Neuronal stem cell (in vitro differentiated cells): ENCODE results near the gene SNAPC2.
A peak's percentile ranks its signal among the peaks of the same experiment; 100 is the strongest.

Source experiments
- DNase-seq: peaks from one replicate; pipeline ENCODE4 v3.0.0-alpha.2; 2013; ENCODE audit warnings: low spot score
- H2AFZ ChIP-seq: one replicate; pipeline ENCODE4 v1.6.1; 2013; ENCODE audit warnings: mild to moderate bottlenecking, low read length, inconsistent platforms
- H2AK5ac ChIP-seq: 2 replicates; pipeline ENCODE4 v1.6.1; 2013; ENCODE audit warnings: low read depth, mild to moderate bottlenecking, inconsistent platforms, low read length, moderate library complexity, mixed read lengths
- H2BK120ac ChIP-seq: 2 replicates; pipeline ENCODE4 v1.6.1; 2013; ENCODE audit warnings: low read depth, mild to moderate bottlenecking, inconsistent platforms, low read length, moderate library complexity, mixed read lengths
- H2BK12ac ChIP-seq: one replicate; pipeline ENCODE4 v1.6.1; 2013; ENCODE audit warnings: low read length, inconsistent platforms
- H2BK15ac ChIP-seq: 2 replicates; pipeline ENCODE4 v1.6.1; 2013; ENCODE audit warnings: mild to moderate bottlenecking, low read length, inconsistent platforms, mixed read lengths
- H2BK5ac ChIP-seq: one replicate; pipeline ENCODE4 v1.6.1; 2013; ENCODE audit warnings: inconsistent platforms, mild to moderate bottlenecking, low read length, moderate library complexity
- H3K14ac ChIP-seq: one replicate; pipeline ENCODE4 v1.6.1; 2013; ENCODE audit warnings: low read length, inconsistent platforms
- H3K18ac ChIP-seq: 2 replicates; pipeline ENCODE4 v1.6.1; 2013; ENCODE audit warnings: low read length, inconsistent platforms
- H3K23ac ChIP-seq: 2 replicates; pipeline ENCODE4 v1.6.1; 2013; ENCODE audit warnings: low read depth, mild to moderate bottlenecking, mixed read lengths, low read length, inconsistent platforms; ENCODE audit not compliant: poor library complexity
- H3K27ac ChIP-seq: replicated peaks from 3 replicates; pipeline ENCODE4 v1.5.1; 2013; ENCODE audit warnings: low read length, inconsistent platforms
- H3K27me3 ChIP-seq, 3 experiments: 2 replicates each; pipeline ENCODE4 v1.6.1; 2013; ENCODE audit warnings: low read length in 3 of 3, mild to moderate bottlenecking in 2 of 3, inconsistent platforms in 1 of 3, low read depth in 1 of 3, mixed read lengths in 1 of 3, moderate library complexity in 1 of 3; ENCODE audit not compliant: control insufficient read depth in 3 of 3, insufficient read depth in 3 of 3
- H3K36me3 ChIP-seq, 2 donors: replicated peaks in 1 of 2; 2 replicates each; pipeline ENCODE4 v1.6.1; 2013; ENCODE audit warnings: low read length in 2 of 2; ENCODE audit not compliant: control insufficient read depth in 2 of 2, insufficient read depth in 2 of 2
- H3K4ac ChIP-seq: 2 replicates; pipeline ENCODE4 v1.6.1; 2013; ENCODE audit warnings: inconsistent platforms, mild to moderate bottlenecking, low read length, moderate library complexity
- H3K4me1 ChIP-seq, 2 donors: 1 replicate in 1 of 2; 2 replicates in 1 of 2; pipeline ENCODE4 v1.6.1; 2013; ENCODE audit warnings: low read length in 2 of 2, low read depth in 1 of 2; ENCODE audit not compliant: control insufficient read depth in 2 of 2, insufficient read depth in 1 of 2
- H3K4me2 ChIP-seq: one replicate; pipeline ENCODE4 v1.6.1; 2013; ENCODE audit warnings: mild to moderate bottlenecking, low read length, inconsistent platforms; ENCODE audit not compliant: insufficient read depth, poor library complexity, severe bottlenecking
- H3K4me3 ChIP-seq, 2 donors: 2 replicates each; pipeline ENCODE4 v1.5.1; 2013; ENCODE audit warnings: low read length in 2 of 2, mild to moderate bottlenecking in 2 of 2, inconsistent platforms in 1 of 2, moderate library complexity in 1 of 2
- H3K79me1 ChIP-seq: one replicate; pipeline ENCODE4 v1.6.1; 2013; ENCODE audit warnings: low read depth, mild to moderate bottlenecking, inconsistent platforms, low read length, moderate library complexity
- H3K9ac ChIP-seq: one replicate; pipeline ENCODE4 v1.6.1; 2013; ENCODE audit warnings: mild to moderate bottlenecking, low read depth, low read length, inconsistent platforms; ENCODE audit not compliant: poor library complexity
- H3K9me3 ChIP-seq, 2 donors: replicated peaks in 1 of 2; 2 replicates each; pipeline versions ENCODE3 to v1.6.1; 2013; ENCODE audit warnings: low read length in 2 of 2, mild to moderate bottlenecking in 2 of 2, inconsistent platforms in 1 of 2, low read depth in 1 of 2, mixed read lengths in 1 of 2, moderate library complexity in 1 of 2; ENCODE audit not compliant: control insufficient read depth in 2 of 2, insufficient read depth in 1 of 2
- H4K8ac ChIP-seq: one replicate; pipeline ENCODE4 v1.6.1; 2013; ENCODE audit warnings: low read depth, mild to moderate bottlenecking, inconsistent platforms, low read length, moderate library complexity
- H4K91ac ChIP-seq: one replicate; pipeline ENCODE4 v1.6.1; 2013; ENCODE audit warnings: low read length, low read depth, mild to moderate bottlenecking, inconsistent platforms; ENCODE audit not compliant: poor library complexity
- WGBS, 2 donors: extraction: QIAGEN DNeasy Blood & Tissue Kit; methylation state at CpG; one replicate each; pipeline ENCODE4 v1.1.7; 2013; ENCODE audit warnings: missing lambda C conversion rate in 2 of 2, mixed read lengths in 1 of 2; ENCODE audit not compliant: insufficient read length in 2 of 2, insufficient replicate concordance in 1 of 2; ENCODE audit errors: extremely low coverage in 2 of 2; 5-methylcytosine and 5-hydroxymethylcytosine counted together

Gene SNAPC2

DNA sequence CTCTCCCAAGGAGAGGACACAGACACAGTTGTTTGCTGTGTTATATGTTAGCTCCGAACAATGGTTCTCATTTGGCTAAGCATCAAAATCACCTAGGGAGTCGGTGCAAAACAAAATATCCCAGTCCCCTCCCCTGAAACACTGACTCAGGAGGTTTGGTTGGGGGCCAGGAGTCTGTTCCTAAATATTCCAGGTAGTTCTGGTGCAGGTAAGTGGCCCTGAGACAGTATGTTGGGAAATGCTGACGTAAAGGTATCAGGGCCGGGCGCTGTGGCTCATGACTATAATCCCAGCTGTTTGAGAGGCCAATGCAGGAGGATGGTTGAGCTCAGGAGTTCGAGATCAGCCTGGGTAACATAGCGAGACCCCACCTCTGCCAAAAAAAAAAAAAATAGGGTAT, 18.8 kb upstream of the SNAPC2 start:
- no peak overlapping the region for H3K18ac ChIP-seq
- peaks cover 13% of the 10 kb centered on the region for H3K79me1 ChIP-seq
- H3K36me3 ChIP-seq, result peaks cover 1 to 12% of the 10 kb centered on the region in 2 donors
- H2BK12ac ChIP-seq, result no peak overlapping the region
- no peaks in the 10 kb centered on the region for H3K9me3 ChIP-seq
- no peak overlapping the region for H3K9ac ChIP-seq
- H3K4me1 ChIP-seq, result peaks cover 13% of the 10 kb centered on the region in 2 donors
- H3K23ac ChIP-seq, result no peak overlapping the region
- no peak overlapping the region for H4K91ac ChIP-seq
- peaks cover 0 to 4% (median 0%) of the 10 kb centered on the region in 3 experiments for H3K27me3 ChIP-seq
- no peak overlapping the region for H3K27ac ChIP-seq
- H3K4me3 ChIP-seq, result no peak overlapping the region
- no peak overlapping the region for H3K14ac ChIP-seq
- H2BK5ac ChIP-seq, result no peak overlapping the region
- DNase-seq, result no peak
- H3K4ac ChIP-seq, result no peak overlapping the region
- no CpG with 5 or more reads among the region's 7 CpGs for WGBS, 2 donors
- H3K4me2 ChIP-seq, result no peak overlapping the region
- no peak overlapping the region for H2BK120ac ChIP-seq
- no peak overlapping the region for H4K8ac ChIP-seq
- no peak overlapping the region for H2BK15ac ChIP-seq
- no peak overlapping the region for H2AK5ac ChIP-seq
- no peak overlapping the region for H2AFZ ChIP-seq

DNA sequence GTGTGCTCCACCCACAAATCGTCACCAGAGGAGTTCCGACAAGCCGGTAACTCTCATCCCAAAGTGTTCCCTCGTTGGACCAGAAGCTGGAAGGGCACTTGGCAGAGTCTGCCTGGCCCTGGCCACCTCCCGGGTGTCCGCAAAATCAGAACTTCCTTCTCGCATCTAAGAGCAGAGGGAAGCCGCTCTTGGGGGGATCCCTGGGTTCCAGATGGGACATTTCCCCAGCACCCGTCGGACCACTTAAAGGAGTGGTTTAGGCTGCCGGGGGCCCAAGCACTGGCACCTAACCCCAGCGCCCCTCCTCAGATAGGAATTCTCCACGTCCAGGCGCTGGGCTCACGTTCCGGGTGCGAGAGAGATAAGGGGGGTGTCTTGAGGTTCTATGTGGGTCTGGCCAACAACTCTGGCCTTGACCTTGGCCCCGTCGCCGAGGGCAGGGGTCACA, 17.3 kb upstream of the SNAPC2 start:
- DNase-seq, result no peak
- Histone ChIP-seq H3K18ac (peak overlapping the region; percentile 96), H2AK5ac (peak overlapping the region; percentile 95), H3K27ac (peak overlapping the region; percentile 92), H3K23ac (peak overlapping the region; percentile 96), H4K91ac (no peak overlapping the region), H3K79me1 (peaks cover 19% of the 10 kb centered on the region), H3K36me3 (peaks cover 5 to 17% of the 10 kb centered on the region in 2 donors), H2BK120ac (peak overlapping the region; percentile 83), H3K4me2 (peak overlapping the region; percentile 81), H2AFZ (peak overlapping the region; percentile 84), H2BK5ac (no peak overlapping the region), H3K14ac (peak overlapping the region; percentile 94), H3K4me3 (peak overlapping the region; percentile 78 to 97), H2BK15ac (no peak overlapping the region), H2BK12ac (no peak overlapping the region), H3K4me1 (peaks cover 13% of the 10 kb centered on the region in 2 donors), H4K8ac (no peak overlapping the region), H3K27me3 (peaks cover 0 to 4% (median 0%) of the 10 kb centered on the region in 3 experiments), H3K4ac (no peak overlapping the region), H3K9ac (peak overlapping the region; percentile 94), H3K9me3 (no peaks in the 10 kb centered on the region)
- WGBS, 2 donors, result no CpG with 5 or more reads among the region's 20 CpGs

DNA sequence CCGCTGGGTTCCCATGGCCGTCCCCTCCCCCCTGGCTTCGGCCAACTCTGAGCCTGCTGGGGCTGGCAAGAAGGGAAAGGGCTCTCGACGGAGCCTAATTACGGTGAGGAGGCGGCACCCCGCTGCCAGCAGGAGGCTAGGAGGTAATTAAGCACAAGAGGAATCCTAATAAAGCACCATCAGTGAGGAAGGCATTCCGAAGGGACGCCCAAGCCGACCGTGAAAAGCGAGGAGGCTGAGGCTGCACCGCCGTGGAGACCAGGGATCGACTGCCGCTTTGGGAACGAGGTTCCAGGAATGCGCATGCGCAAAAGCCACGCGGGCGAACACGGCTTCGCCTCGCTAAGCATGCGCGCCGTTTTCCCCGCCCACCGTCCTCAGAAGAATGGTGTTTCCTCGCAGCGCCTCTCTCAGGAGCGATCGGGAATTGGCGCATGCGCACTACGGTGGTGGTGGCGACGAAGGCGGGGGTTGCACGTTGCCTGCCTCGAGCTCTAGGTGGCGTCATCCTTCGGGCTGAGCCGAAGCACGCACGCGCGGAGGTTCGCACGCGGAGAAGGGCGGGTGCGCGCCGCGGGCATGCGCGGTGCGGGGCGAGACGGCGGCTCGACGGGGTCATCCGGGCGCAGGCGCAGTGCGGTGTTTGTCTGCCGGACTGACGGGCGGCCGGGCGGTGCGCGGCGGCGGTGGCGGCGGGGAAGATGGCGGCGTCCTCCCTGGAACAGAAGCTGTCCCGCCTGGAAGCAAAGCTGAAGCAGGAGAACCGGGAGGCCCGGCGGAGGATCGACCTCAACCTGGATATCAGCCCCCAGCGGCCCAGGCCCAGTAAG, 16.7 kb upstream of the SNAPC2 start, which contains the start of gene MAP2K7:
MAP2K7 (plus strand) TSS at position 634 of the 830 bp plus-strand sequence; CDS start at position 702, 68 bp downstream.
- H3K27me3 ChIP-seq, result peaks cover 0 to 4% (median 0%) of the 10 kb centered on the region in 3 experiments
- H2BK5ac ChIP-seq, result peak within 1 kb of the TSS; percentile 93
- H3K27ac ChIP-seq, result peak within 1 kb of the TSS; percentile 92
- peak within 1 kb of the TSS; percentile 95 for H2AK5ac ChIP-seq
- peak within 1 kb of the TSS; percentile 87 to 97 for H3K4me3 ChIP-seq
- no peak within 1 kb of the TSS for H3K4ac ChIP-seq
- peak within 1 kb of the TSS; percentile 87 for H2AFZ ChIP-seq
- peak within 1 kb of the TSS; percentile 83 for H2BK120ac ChIP-seq
- H3K9ac ChIP-seq, result peak within 1 kb of the TSS; percentile 94
- H3K18ac ChIP-seq, result peak within 1 kb of the TSS; percentile 100
- H3K79me1 ChIP-seq, result peaks cover 21% of the 10 kb centered on the region
- peak within 1 kb of the TSS; percentile 96 for H3K23ac ChIP-seq
- H2BK15ac ChIP-seq, result peak within 1 kb of the TSS; percentile 81
- H3K4me2 ChIP-seq, result peak within 1 kb of the TSS; percentile 98
- peak within 1 kb of the TSS; percentile 94 for H3K14ac ChIP-seq
- peak; percentile 100 for DNase-seq
- H4K8ac ChIP-seq, result no peak within 1 kb of the TSS
- H3K4me1 ChIP-seq, result peaks cover 13% of the 10 kb centered on the region in 2 donors
- no CpG with 5 or more reads among the region's 89 CpGs for WGBS, 2 donors
- H2BK12ac ChIP-seq, result no peak within 1 kb of the TSS
- H3K9me3 ChIP-seq, result no peaks in the 10 kb centered on the region
- H3K36me3 ChIP-seq, result peaks cover 5 to 17% of the 10 kb centered on the region in 2 donors
- H4K91ac ChIP-seq, result no peak within 1 kb of the TSS
